ENCODE results near the gene ZFP57.

DNA sequence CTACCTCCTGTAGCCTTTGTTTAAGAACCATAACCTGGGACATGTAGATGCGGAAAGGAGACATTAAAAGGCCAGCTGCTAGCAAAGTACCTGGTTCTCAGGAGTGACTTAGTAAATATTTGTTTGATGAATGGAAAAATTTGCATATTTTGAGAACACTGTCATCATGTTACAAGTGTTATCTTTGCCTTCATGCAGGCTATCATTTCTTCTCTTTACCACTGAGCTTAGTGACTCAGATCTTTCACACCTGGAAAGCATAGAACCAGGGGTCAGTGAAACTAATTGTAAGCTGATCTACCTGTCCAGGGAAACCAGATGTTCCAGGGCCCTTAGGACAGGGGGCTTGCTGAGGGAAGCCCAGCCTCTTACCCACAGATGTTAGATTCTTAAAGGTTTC is 5.4 kb downstream of the ZFP57 start:
- no peak for TF ChIP-seq CTCF (conservative IDR thresholded peaks at IDR 0.05; ENCODE audit: low read depth in 2 of 2)
- TF ChIP-seq POLR2AphosphoS5 (IDR thresholded peaks at IDR 0.05; ENCODE audit: low read depth), result no peak
- no peak for TF ChIP-seq EZH2 (IDR thresholded peaks at IDR 0.05; ENCODE audit: low read depth, unreplicated experiment)
- TF ChIP-seq EZH2phosphoT487 (IDR thresholded peaks at IDR 0.05; ENCODE audit: unreplicated experiment), result no peak
- no peak for TF ChIP-seq CREB1 (CRISPR knock-in tag; IDR thresholded peaks at IDR 0.05; ENCODE audit: low read depth)
- TF ChIP-seq NANOG (IDR thresholded peaks at IDR 0.05; ENCODE audit: borderline replicate concordance), result no peak
- no peak for TF ChIP-seq REST (IDR thresholded peaks at IDR 0.05; ENCODE audit: unreplicated experiment)
- TF ChIP-seq ETS1 (IDR thresholded peaks at IDR 0.05), result no peak
- TF ChIP-seq STAT1 (IDR thresholded peaks at IDR 0.05; ENCODE audit: unreplicated experiment), result no peak
- TF ChIP-seq ZNF331 (CRISPR knock-in tag; IDR thresholded peaks at IDR 0.05; ENCODE audit: low read depth), result no peak

Data from GM23338 (cell line).